ENCODE results near the gene TCEAL5.
"Not testable (repeated sequence)": the region's sequence is repeated elsewhere in the genome, so short reads cannot be mapped to it uniquely, and the experiment has no call there.

The TCEAL5 gene

DNA sequence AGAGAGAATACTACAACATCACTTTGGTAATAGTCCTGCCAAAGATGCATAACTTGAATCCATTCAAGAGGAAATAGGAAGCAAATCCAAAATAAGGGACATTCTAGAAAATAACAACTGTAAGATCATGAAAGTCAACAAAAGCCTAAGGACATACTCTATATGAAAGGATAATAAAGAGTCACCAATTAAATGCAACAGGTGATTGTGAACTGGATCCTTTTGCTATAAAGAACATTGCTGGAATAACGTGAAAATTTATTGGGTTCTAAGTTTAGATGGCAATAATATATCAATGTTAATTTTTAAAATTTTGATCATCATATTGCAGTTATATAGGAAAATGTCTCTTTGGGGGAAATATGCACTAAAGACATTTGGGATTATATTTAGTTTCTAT lies 41.7 kb downstream of the TCEAL5 start:
- DNase-seq (ENCODE audit: low read depth, low spot score) = no peak

DNA sequence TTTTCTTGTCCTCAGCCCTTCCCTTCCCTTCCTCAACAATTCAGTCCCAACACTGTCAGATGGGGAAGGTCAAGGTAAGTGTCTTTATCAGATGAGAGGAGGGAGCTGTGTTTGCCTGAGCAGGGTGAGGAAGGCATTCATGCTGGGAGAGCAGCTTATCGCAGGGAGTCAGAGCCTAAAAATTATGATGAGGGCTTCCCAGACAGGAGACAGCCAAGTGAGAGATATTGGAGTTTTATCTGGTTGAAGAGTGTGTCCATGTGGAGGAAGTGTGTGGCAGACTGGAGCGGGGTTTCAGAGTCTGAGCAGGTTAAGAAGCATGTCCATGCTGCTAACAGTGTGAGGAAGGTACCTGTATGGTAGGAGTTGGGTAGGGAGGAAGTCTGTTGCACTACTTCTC lies 43.3 kb downstream of the TCEAL5 start:
- DNase-seq (ENCODE audit: low read depth, low spot score) = no peak

DNA sequence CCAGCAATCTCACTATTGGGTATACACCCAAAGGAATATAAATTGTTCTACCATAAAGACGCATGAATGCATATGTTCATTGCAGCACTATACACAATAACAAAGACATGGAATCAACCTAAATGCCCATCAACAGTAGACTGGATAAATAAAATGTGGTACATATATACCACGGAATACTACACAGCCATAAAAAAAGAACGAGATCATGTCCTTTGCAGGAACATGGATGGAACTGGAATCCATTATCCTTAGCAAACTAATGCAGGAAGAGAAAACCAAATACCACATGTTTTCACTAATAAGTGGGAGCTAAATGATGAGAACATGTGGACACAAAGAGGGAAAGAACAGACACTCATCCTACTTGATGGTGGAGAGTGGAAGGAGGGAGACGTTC lies 50.6 kb downstream of the TCEAL5 start:
- DNase-seq (ENCODE audit: low read depth, low spot score) = not testable (repeated sequence)

Measured in ELF-1 (cell line).